Erythroblast (primary cell): ENCODE data around the gene TRABD2B.

Experiments
- GATA1 ChIP-seq: IDR thresholded peaks from 2 replicates; pipeline ENCODE4 v1.6.1; 2011; ENCODE audit warnings: low read depth, mild to moderate bottlenecking, control low read depth, low read length, moderate library complexity
- POLR2A ChIP-seq: IDR thresholded peaks from 2 replicates; pipeline ENCODE4 v1.6.1; 2011; ENCODE audit warnings: mild to moderate bottlenecking, low read length

- TF ChIP-seq POLR2A, result no peak
- no peak for TF ChIP-seq GATA1
Measured at GRCh38 chr1:47938520-47938919, 58.7 kb downstream of the TRABD2B start.
